Mammary epithelial cell (primary cell): ENCODE results near the gene GPAT3.

Experiments
- EZH2 ChIP-seq: IDR thresholded peaks from 2 replicates; pipeline ENCODE4 v1.6.1; 2012; ENCODE audit warnings: low read length, inconsistent platforms, borderline replicate concordance
- TF ChIP-seq, protein P1 (sequence below), 2 donors: IDR thresholded peaks in 1 of 2; conservative IDR thresholded peaks in 1 of 2; 2 replicates each; pipeline ENCODE4 v1.5.1; 2011 to 2012; ENCODE audit warnings: inconsistent platforms in 2 of 2, low read length in 2 of 2, mild to moderate bottlenecking in 2 of 2, control low read depth in 1 of 2, low read depth in 1 of 2; ENCODE audit not compliant: insufficient read depth in 1 of 2; ENCODE audit errors: extremely low read depth in 1 of 2

- TF ChIP-seq, protein P1, sequence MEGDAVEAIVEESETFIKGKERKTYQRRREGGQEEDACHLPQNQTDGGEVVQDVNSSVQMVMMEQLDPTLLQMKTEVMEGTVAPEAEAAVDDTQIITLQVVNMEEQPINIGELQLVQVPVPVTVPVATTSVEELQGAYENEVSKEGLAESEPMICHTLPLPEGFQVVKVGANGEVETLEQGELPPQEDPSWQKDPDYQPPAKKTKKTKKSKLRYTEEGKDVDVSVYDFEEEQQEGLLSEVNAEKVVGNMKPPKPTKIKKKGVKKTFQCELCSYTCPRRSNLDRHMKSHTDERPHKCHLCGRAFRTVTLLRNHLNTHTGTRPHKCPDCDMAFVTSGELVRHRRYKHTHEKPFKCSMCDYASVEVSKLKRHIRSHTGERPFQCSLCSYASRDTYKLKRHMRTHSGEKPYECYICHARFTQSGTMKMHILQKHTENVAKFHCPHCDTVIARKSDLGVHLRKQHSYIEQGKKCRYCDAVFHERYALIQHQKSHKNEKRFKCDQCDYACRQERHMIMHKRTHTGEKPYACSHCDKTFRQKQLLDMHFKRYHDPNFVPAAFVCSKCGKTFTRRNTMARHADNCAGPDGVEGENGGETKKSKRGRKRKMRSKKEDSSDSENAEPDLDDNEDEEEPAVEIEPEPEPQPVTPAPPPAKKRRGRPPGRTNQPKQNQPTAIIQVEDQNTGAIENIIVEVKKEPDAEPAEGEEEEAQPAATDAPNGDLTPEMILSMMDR (conservative IDR thresholded peaks at IDR 0.05 in 1 of 2, IDR thresholded peaks at IDR 0.05 in 1 of 2; ENCODE audit: extremely low read depth in 1 of 2, insufficient read depth in 1 of 2, low read depth in 1 of 2, low read length in 2 of 2): no peak
- TF ChIP-seq EZH2: no peak
Observed at GRCh38 chr4:83558059-83558653, 22.2 kb downstream of the GPAT3 start.
